HEK293T (cell line): ENCODE results near the gene DDI1.

Experiments
- CTBP1 ChIP-seq: fragments of 450-650 bp; IDR thresholded peaks from 2 replicates; pipeline ENCODE4 v1.6.1; 2016; ENCODE audit warnings: borderline replicate concordance
- FOXA1 ChIP-seq: fragments of 450-650 bp; IDR thresholded peaks from 2 replicates; pipeline ENCODE4 v1.6.1; 2016; ENCODE audit warnings: mild to moderate bottlenecking
- FOXM1 ChIP-seq: fragments of 450-650 bp; IDR thresholded peaks from 2 replicates; pipeline ENCODE4 v1.6.1; 2017; ENCODE audit warnings: mild to moderate bottlenecking, borderline replicate concordance
- SP1 ChIP-seq: fragments of 450-650 bp; IDR thresholded peaks from 2 replicates; pipeline ENCODE4 v1.6.1; 2017
- TARDBP ChIP-seq: fragments of 450-650 bp; IDR thresholded peaks from 2 replicates; pipeline ENCODE4 v1.6.1; 2016
- TF ChIP-seq, protein P1 (sequence below): fragments of 450-650 bp; IDR thresholded peaks from 2 replicates; pipeline ENCODE4 v1.6.1; 2016

DNA sequence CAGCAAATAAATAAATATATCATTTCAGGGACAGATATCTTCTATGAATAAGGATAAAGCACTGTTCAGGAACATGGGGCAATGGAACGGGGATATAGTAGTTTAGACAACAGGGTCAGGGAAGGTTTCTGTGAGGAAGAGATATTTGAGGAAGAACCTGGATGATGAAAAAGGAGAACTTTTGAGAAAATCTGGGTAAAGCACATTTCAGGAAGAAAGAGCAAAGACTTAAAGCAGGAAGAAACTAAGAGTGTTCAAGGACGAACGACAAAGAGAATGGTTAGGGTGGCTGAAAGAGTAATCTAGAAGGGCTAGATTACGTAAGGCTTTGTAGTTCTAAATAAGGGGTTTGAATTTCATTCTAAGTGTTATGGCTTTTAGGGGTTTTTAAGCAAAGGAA, 12.7 kb downstream of the DDI1 start:
- TF ChIP-seq FOXM1: no peak
- no peak for TF ChIP-seq CTBP1
- TF ChIP-seq SP1: no peak
- no peak for TF ChIP-seq FOXA1
- TF ChIP-seq TARDBP: no peak
- TF ChIP-seq, protein P1, sequence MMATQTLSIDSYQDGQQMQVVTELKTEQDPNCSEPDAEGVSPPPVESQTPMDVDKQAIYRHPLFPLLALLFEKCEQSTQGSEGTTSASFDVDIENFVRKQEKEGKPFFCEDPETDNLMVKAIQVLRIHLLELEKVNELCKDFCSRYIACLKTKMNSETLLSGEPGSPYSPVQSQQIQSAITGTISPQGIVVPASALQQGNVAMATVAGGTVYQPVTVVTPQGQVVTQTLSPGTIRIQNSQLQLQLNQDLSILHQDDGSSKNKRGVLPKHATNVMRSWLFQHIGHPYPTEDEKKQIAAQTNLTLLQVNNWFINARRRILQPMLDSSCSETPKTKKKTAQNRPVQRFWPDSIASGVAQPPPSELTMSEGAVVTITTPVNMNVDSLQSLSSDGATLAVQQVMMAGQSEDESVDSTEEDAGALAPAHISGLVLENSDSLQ: no peak
